Activated CD4-positive, alpha-beta T cell treated with anti-CD3 and anti-CD28 coated beads, Interleukin-2, amount 10 ng/mL, durations not matched to agents 7 days and 5 days (primary cell): ENCODE measurements around the gene RNF141. TPM values are rescaled to one million over a fixed set of nuclear protein-coding genes. Genes with fewer than 3 reads are reported as not detected.
A peak's percentile ranks its signal among the peaks of the same experiment; 100 is the strongest.

ENCODE experiments used
- CTCF ChIA-PET: fragments of 350-600 bp; sonication (Branson Sonifier 250); formaldehyde crosslinking; loops from one replicate; lab custom pipeline; 2021; ENCODE audit warnings: antibody characterized with exemption; lab: Charles Lee
- POLR2A ChIA-PET: fragments of 350-600 bp; sonication (Branson Sonifier 250); formaldehyde crosslinking; loops from one replicate; lab custom pipeline; 2021; ENCODE audit warnings: antibody characterized with exemption; lab: Charles Lee
- DNase-seq: peaks from one replicate; pipeline ENCODE4 v3.0.0-alpha.2; 2020
- H3K27ac Mint-ChIP-seq: one replicate; pipeline ENCODE4 v1.8.0; 2021; ENCODE audit warnings: mild to moderate bottlenecking, moderate library complexity, mixed read lengths
- H3K27me3 Mint-ChIP-seq: one replicate; pipeline ENCODE4 v1.8.0; 2021; ENCODE audit warnings: mixed read lengths
- H3K36me3 Mint-ChIP-seq: one replicate; pipeline ENCODE4 v1.8.0; 2021; ENCODE audit warnings: low read depth, mixed read lengths
- H3K4me1 Mint-ChIP-seq: one replicate; pipeline ENCODE4 v1.8.0; 2021; ENCODE audit warnings: mixed read lengths
- H3K4me3 Mint-ChIP-seq: one replicate; pipeline ENCODE4 v1.8.0; 2021; ENCODE audit warnings: mild to moderate bottlenecking, moderate library complexity, mixed read lengths
- H3K9me3 Mint-ChIP-seq: one replicate; pipeline ENCODE4 v1.8.0; 2021; ENCODE audit warnings: mixed read lengths
- total RNA-seq, 2 experiments: library from RNA; stranded (reverse); gene quantifications; one replicate each; pipeline ENCODE4 v1.2.3, GENCODE V29; 2021

Gene RNF141
- total RNA-seq, 2 experiments from 2014 or later, result 10.3 to 11.6 TPM

- H3K4me3 Mint-ChIP-seq, result no peak overlapping the region
- no peaks in the 10 kb centered on the region for H3K36me3 Mint-ChIP-seq
- H3K27me3 Mint-ChIP-seq, result peaks cover 24% of the 10 kb centered on the region
- no peak overlapping the region for H3K27ac Mint-ChIP-seq
- H3K4me1 Mint-ChIP-seq, result no peaks in the 10 kb centered on the region
- ChIA-PET CTCF (no interaction called here), POLR2A (no interaction called here)
- H3K9me3 Mint-ChIP-seq, result no peaks in the 10 kb centered on the region
- no peak for DNase-seq
These were observed 10.9 kb upstream of the RNF141 start for GRCh38 chr11:10551845-10552352.

DNA sequence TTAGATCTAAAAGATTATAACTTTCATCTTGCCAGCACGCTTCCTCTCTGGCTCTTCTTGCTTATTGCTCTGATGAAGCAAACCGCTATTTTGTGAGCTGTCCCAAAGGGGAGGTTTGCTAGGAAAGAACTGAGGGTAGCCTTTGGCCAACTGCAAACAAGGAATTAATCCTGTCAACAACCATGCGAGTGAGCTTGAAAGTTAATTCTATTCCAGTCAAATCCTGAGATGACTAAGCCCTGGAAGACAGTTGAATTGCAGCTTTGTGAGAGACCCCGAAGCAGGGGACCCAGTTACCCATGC is 10.3 kb upstream of the RNF141 start:
- Mint-ChIP-seq H3K27me3 (peaks cover 26% of the 10 kb centered on the region), H3K36me3 (no peaks in the 10 kb centered on the region), H3K4me1 (no peaks in the 10 kb centered on the region), H3K9me3 (no peaks in the 10 kb centered on the region), H3K27ac (no peak overlapping the region), H3K4me3 (no peak overlapping the region)
- no peak for DNase-seq
- CTCF ChIA-PET, result interaction anchor here (1.4 kb wide), 1 partner anchor 15 kb away, joined by 3 read pairs; no protein-coding TSS in a partner anchor
- POLR2A ChIA-PET, result no interaction called here

DNA sequence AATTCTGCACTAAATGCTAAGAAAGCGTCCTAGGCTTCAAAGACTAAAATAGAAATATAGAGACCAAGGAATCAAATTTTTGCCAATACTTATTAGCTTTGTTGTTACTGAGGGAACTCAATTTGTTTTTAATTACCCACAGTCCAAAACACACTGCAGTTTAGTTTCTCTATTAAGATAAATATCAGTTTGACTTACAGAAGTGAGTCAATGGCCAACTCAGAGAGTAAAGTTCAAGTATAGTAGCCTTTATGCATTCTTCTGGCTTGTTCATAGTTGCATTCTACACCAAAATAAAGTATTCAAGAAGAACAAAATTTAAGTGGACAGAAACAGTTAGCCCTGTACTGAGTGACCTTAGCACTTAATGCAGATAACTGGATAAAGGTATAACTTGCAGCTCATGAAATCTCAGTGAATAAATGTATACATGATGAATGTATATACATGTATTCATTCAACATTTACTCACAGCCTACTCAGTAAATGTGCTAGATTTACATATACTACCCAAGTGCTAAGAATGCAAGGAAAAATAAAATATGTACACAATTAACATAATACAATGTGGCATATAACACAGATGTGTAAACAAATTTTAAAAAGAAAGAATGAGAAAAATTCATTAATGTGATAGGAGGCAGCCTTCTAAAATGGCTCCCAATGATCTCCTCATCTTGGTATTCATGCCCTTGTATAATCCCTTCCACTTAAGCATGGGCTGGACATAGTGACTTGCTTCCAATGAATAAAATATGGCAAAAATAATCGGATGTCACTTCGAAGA is 9.7 kb upstream of the RNF141 start:
- Mint-ChIP-seq H3K27ac (no peak overlapping the region), H3K9me3 (no peaks in the 10 kb centered on the region), H3K27me3 (peaks cover 24% of the 10 kb centered on the region), H3K4me1 (no peaks in the 10 kb centered on the region), H3K4me3 (no peak overlapping the region), H3K36me3 (no peaks in the 10 kb centered on the region)
- POLR2A ChIA-PET, result no interaction called here
- CTCF ChIA-PET, result interaction anchor here (1.4 to 2.2 kb wide), 2 partner anchors 10 to 15 kb away, joined by 3 to 9 read pairs; partner anchors contain the start of gene RNF141
- DNase-seq, result no peak

DNA sequence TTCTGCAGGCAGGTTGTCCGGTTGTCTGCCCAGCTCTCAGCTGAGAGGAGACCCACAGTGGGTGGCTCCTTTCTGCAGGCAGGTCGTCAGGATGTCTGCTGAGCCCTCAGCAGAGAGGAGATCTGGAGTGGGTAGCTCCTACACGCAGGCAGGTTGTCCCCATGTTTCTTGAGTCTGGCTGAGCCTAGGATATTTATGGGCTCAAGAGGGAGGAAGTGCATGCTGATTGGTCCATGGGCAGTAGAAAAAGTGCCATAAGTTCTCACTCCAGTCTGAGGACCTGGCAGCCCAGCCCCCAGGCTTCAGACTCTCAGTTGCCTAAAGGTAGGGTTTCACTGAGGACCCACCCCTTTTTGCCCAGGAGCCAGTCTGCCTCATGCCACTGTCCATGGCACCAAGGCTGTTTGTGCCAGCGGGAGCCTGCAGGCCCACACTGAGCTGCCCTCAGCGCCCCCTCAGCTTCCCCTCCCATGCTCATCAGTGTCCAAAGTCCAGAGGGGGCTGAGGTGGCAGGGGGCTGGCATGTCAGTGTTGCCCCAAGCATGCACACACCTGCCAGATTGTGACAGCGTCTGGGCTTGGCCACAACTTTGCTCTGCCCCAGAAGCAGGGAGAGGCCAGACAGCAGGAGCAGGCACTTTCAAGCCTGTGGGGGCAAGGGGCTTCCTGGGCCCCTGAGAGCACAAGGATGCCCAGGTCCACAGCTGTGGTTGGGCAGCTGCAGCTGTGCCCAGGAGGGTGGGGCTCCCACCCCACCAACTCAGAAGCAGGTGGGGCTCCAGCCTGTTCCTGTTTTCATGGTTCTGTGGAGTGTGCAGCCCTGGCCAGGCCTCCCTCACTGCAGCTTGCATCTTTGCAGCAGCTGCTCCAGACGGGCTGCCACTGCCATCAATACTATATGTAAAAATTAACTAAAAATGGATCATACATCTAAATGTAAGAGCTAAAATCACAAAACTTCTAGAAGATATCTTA is 3.8 kb upstream of the RNF141 start:
- Mint-ChIP-seq H3K36me3 (no peaks in the 10 kb centered on the region), H3K27me3 (peaks cover 11% of the 10 kb centered on the region), H3K9me3 (no peaks in the 10 kb centered on the region), H3K4me1 (peaks cover 11% of the 10 kb centered on the region), H3K4me3 (no peak overlapping the region), H3K27ac (no peak overlapping the region)
- ChIA-PET POLR2A (interaction anchor here (0.6 kb wide), 1 partner anchor 167 kb away, joined by 3 read pairs; no protein-coding TSS in a partner anchor), CTCF (interaction anchor here (0.6 to 1.2 kb wide), 4 partner anchors 10 to 109 kb away, joined by 3 to 4 read pairs (median 3); no protein-coding TSS in a partner anchor)
- no peak for DNase-seq

DNA sequence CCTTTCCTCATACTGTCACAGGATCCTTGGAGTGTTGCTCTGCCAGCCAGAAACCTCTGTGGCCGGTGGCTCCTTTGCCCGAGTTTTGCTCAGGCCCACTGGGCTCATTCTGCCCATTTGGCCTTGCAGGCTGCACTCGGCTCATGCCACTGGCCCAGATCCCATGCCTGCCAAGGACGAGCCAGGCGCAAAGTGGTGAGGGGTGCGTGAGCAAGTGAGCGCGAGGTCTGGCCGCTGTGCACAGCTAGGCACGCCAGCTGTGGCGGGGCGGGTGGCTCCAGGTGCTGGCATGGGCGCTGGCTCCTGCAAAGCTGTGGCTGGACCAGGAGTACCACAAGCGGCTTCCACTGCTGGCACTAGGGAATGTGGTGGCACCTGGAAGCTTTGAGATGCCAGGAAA is 2.8 kb upstream of the RNF141 start:
- H3K27me3 Mint-ChIP-seq, result peaks cover 8% of the 10 kb centered on the region
- DNase-seq, result no peak
- H3K9me3 Mint-ChIP-seq, result no peaks in the 10 kb centered on the region
- no peak overlapping the region for H3K4me3 Mint-ChIP-seq
- H3K4me1 Mint-ChIP-seq, result peaks cover 14% of the 10 kb centered on the region
- H3K36me3 Mint-ChIP-seq, result no peaks in the 10 kb centered on the region
- CTCF ChIA-PET, result interaction anchor here (0.6 to 1.2 kb wide), 3 partner anchors 9 to 110 kb away, joined by 3 to 4 read pairs (median 3); no protein-coding TSS in a partner anchor
- H3K27ac Mint-ChIP-seq, result no peak overlapping the region
- POLR2A ChIA-PET, result interaction anchor here (0.6 kb wide), 1 partner anchor 168 kb away, joined by 3 read pairs; no protein-coding TSS in a partner anchor

DNA sequence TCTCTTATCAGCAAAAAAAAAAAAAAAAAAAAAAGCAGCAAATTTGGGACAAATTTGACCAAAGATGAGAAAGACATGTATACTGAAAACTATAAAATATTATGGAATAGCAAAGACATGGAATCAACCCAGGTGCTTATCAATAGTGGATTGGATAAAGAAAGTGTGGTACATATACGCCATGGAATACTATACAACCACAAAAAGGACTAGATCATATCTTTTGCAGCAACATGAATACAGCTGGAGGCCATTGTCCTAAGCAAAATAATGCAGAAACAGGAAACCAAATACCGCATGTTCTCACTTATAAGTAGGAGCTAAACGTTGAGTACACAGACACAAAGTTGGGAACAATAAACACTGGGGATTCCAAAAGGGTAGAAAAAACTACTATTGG is 1.8 kb upstream of the RNF141 start:
- Mint-ChIP-seq H3K9me3 (no peaks in the 10 kb centered on the region), H3K4me3 (no peak overlapping the region), H3K27ac (no peak overlapping the region), H3K36me3 (no peaks in the 10 kb centered on the region), H3K4me1 (peaks cover 14% of the 10 kb centered on the region), H3K27me3 (peaks cover 7% of the 10 kb centered on the region)
- ChIA-PET POLR2A (no interaction called here), CTCF (interaction anchor here (0.6 to 2.0 kb wide), 2 partner anchors 56 to 214 kb away, joined by 3 to 6 read pairs; no protein-coding TSS in a partner anchor)
- DNase-seq, result no peak

DNA sequence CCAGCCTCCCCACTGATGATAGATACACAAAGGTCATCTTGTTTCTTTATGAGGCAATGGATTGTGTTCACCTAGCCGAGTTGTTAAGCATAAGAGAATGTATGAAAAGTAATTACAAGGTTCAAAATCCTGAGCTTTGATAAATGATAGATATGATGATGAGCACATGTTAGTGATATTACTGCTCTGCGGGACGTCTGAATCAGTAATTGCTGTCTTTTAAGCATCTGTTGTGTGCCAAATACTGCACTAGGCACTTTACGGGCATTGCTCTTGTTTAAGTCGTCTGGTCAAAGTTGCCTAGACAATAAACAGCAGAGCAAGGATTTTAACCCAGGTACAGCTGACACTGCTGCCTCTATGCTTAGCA is 559 bp upstream of the RNF141 start:
- H3K4me3 Mint-ChIP-seq, result peak overlapping the region; percentile 89
- ChIA-PET POLR2A (no interaction called here), CTCF (interaction anchor here (0.6 to 2.9 kb wide), 31 partner anchors 8 to 1590 kb away, joined by 3 to 18 read pairs (median 5); no protein-coding TSS in a partner anchor)
- H3K9me3 Mint-ChIP-seq, result no peaks in the 10 kb centered on the region
- H3K4me1 Mint-ChIP-seq, result peaks cover 16% of the 10 kb centered on the region
- H3K36me3 Mint-ChIP-seq, result no peaks in the 10 kb centered on the region
- H3K27ac Mint-ChIP-seq, result peak overlapping the region; percentile 80
- no peak for DNase-seq
- H3K27me3 Mint-ChIP-seq, result peaks cover 4% of the 10 kb centered on the region

DNA sequence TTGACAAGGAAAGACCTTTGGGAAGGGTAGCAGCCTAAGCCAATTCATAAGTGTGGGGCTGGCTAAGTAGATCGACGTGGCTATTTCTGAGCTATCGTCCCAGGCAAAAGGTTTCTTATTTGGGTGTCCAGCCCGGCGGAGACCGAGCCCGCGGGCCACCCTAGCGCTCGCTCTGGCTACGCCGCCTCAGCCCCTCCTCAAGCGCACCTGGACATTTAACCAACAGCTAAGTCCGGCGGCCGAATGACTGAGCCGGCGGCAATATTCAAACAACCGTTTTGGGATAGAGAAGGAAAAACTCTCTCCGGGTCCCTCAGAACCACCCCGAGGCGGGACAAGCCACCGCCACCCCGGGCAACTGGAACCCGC is 457 bp downstream of the RNF141 start:
- peak overlapping the region; percentile 86 for H3K27ac Mint-ChIP-seq
- ChIA-PET POLR2A (no interaction called here), CTCF (interaction anchor here (0.5 to 2.9 kb wide), 49 partner anchors 9 to 275 kb away, joined by 3 to 18 read pairs (median 4); no protein-coding TSS in a partner anchor)
- H3K9me3 Mint-ChIP-seq, result no peaks in the 10 kb centered on the region
- peak overlapping the region; percentile 89 for H3K4me3 Mint-ChIP-seq
- H3K36me3 Mint-ChIP-seq, result no peaks in the 10 kb centered on the region
- DNase-seq, result no peak
- H3K4me1 Mint-ChIP-seq, result peaks cover 24% of the 10 kb centered on the region
- H3K27me3 Mint-ChIP-seq, result no peaks in the 10 kb centered on the region

DNA sequence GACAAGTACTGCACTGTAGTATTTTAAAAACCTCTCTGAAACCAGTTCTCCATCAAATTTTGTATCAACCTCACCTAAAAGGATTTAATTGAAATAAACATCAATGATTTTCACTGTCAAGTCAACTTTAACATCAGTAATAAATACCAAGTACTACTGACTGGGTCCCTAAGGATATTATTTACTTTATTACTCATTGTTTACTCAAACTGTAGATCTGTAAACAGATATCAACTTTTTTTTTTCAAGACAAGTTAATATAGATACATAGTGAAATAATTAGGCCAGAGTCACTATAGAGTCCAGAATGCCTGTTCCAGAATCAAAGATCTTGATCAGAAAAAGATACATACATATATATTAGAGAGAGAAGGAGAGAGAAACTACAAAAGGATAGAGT is 1.6 kb downstream of the RNF141 start:
- CTCF ChIA-PET, result interaction anchor here (0.6 to 2.9 kb wide), 5 partner anchors 9 to 116 kb away, joined by 4 to 18 read pairs (median 6); no protein-coding TSS in a partner anchor
- POLR2A ChIA-PET, result no interaction called here
- H3K9me3 Mint-ChIP-seq, result no peaks in the 10 kb centered on the region
- H3K4me1 Mint-ChIP-seq, result peaks cover 24% of the 10 kb centered on the region
- no peaks in the 10 kb centered on the region for H3K27me3 Mint-ChIP-seq
- no peak for DNase-seq
- no peaks in the 10 kb centered on the region for H3K36me3 Mint-ChIP-seq
- H3K27ac Mint-ChIP-seq, result no peak overlapping the region
- H3K4me3 Mint-ChIP-seq, result peak overlapping the region; percentile 89

DNA sequence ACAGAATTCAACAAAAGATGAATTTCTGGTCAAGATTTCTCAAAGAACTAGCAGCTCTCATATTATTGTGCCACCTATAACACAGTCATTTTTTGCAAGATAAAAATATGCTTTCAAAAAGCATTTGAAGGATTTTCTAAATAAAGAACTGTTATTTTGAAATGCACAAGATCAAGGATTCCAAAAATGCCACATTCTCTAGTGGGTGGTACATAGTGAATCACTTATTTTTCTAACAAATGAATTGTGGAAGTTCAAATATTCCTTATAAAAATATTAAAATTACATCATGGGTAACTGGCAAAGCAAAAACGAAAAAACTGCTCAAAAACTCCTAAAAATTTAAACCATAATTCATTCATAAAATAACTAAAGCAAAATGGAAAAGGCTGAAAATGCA is 2.1 kb downstream of the RNF141 start:
- ChIA-PET POLR2A (no interaction called here), CTCF (interaction anchor here (0.6 kb wide), 1 partner anchor 87 kb away, joined by 4 read pairs; no protein-coding TSS in a partner anchor)
- H3K27ac Mint-ChIP-seq, result no peak overlapping the region
- H3K9me3 Mint-ChIP-seq, result no peaks in the 10 kb centered on the region
- no peaks in the 10 kb centered on the region for H3K27me3 Mint-ChIP-seq
- DNase-seq, result no peak
- H3K4me1 Mint-ChIP-seq, result peaks cover 24% of the 10 kb centered on the region
- H3K36me3 Mint-ChIP-seq, result no peaks in the 10 kb centered on the region
- H3K4me3 Mint-ChIP-seq, result no peak overlapping the region

DNA sequence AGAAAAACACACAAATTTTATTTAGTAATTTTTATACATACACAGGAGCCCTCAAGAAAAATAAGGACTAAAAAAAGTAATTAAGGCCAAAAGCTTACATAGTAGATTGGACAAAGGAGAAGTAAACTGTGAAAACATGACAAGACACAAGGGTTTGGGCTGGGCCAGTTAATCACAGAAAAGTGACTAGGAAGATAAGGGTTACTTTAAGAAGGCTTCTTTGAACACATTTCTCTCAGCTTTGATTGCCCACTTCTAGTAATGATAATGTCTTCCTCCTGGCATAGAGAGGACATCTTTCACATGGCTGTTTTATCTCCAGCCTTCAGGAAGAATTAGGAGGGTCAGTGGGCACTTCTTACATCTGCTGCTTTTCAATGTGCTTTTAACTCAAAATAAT is 3.4 kb downstream of the RNF141 start:
- CTCF ChIA-PET, result no interaction called here
- H3K27ac Mint-ChIP-seq, result no peak overlapping the region
- H3K27me3 Mint-ChIP-seq, result no peaks in the 10 kb centered on the region
- H3K36me3 Mint-ChIP-seq, result no peaks in the 10 kb centered on the region
- no peaks in the 10 kb centered on the region for H3K9me3 Mint-ChIP-seq
- no peak for DNase-seq
- no peak overlapping the region for H3K4me3 Mint-ChIP-seq
- H3K4me1 Mint-ChIP-seq, result peaks cover 24% of the 10 kb centered on the region
- POLR2A ChIA-PET, result no interaction called here

DNA sequence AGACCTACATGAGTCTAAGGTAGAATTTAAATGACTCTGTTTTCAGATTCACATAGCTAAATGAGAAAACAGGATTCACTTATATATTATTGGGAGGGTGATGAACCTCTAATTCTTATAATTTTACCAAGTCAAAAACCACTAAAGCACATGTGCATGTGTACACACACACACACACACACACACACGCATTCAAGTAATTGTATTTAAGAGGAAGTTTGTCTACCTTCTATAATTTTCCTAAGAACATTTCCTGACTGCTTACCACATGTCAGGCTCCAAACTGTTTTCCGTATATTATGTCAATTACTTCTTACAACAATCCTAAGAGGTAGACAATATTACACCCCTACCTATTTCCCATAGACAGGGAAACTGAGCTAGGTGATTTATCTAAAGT is 6.7 kb downstream of the RNF141 start:
- ChIA-PET POLR2A (interaction anchor here (0.6 kb wide), 1 partner anchor 16 kb away, joined by 4 read pairs; no protein-coding TSS in a partner anchor), CTCF (interaction anchor here (1.1 to 1.3 kb wide), 2 partner anchors 10 to 138 kb away, joined by 3 to 4 read pairs; no protein-coding TSS in a partner anchor)
- Mint-ChIP-seq H3K27ac (no peak overlapping the region), H3K4me3 (no peak overlapping the region), H3K27me3 (no peaks in the 10 kb centered on the region), H3K4me1 (peaks cover 10% of the 10 kb centered on the region), H3K36me3 (peaks cover 7% of the 10 kb centered on the region), H3K9me3 (no peaks in the 10 kb centered on the region)
- no peak for DNase-seq
